Stimulated activated CD4-positive, alpha-beta T cell treated with anti-CD3 and anti-CD28 coated beads, TNF-alpha, amount 100 ng/mL, for 24 hours (primary cell): ENCODE results near the gene NCBP1.
"Not testable (repeated sequence)": the region's sequence is repeated elsewhere in the genome, so short reads cannot be mapped to it uniquely, and the experiment has no call there.

Source experiments
- DNase-seq, 3 experiments: peaks; one replicate each; pipeline ENCODE4 v3.0.0-alpha.2; 2020; ENCODE audit warnings: low read depth in 3 of 3

NCBP1 gene, protein sequence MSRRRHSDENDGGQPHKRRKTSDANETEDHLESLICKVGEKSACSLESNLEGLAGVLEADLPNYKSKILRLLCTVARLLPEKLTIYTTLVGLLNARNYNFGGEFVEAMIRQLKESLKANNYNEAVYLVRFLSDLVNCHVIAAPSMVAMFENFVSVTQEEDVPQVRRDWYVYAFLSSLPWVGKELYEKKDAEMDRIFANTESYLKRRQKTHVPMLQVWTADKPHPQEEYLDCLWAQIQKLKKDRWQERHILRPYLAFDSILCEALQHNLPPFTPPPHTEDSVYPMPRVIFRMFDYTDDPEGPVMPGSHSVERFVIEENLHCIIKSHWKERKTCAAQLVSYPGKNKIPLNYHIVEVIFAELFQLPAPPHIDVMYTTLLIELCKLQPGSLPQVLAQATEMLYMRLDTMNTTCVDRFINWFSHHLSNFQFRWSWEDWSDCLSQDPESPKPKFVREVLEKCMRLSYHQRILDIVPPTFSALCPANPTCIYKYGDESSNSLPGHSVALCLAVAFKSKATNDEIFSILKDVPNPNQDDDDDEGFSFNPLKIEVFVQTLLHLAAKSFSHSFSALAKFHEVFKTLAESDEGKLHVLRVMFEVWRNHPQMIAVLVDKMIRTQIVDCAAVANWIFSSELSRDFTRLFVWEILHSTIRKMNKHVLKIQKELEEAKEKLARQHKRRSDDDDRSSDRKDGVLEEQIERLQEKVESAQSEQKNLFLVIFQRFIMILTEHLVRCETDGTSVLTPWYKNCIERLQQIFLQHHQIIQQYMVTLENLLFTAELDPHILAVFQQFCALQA

DNA sequence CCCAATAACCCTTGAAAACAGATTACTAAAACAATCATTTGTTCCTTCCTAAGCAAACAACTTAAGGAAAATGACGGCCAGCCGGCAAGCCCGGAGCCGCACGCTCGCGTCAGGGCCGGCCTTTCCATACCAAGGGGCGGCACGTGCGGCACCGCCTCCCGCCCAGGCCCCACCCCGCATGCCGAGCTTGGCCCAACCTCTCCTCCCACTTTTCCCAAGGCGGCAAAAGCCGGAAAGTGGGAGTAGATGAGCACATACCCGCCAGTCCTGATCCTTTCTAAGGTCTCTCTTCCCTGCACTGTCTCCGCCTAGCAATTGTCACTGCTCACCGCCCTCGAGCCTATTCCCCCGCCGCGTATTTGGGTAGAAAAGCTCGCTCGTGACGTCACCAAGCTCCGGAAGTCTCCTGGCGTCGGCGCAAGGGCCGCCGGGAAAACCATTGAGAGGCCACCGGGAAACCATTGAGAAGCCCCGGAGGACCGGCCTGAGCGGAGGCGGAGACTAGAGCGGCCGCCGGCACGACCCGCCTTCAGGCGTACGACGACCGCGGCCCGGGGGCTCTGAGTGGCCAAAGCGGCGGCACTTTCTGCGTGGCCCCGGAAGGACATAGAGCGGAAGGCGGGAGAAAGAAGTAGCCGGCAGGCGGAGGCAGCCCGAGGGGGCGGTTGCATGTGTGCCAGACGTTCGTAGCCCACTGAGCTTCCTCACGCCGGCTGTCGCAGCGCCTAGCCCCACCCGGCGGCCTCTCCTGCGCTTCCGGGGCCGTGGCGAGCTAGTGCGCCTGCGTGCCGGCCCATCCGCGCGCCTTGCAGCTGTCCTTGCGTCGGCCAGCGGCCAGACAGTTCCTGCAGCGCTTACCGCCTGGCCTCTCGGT lies at the start of gene NCBP1, which contains the start of gene TSTD2:
NCBP1 (plus strand) TSS at position 837 of the 874 bp plus-strand sequence. CDS start 61 bp downstream, outside the sequence.
TSTD2 (minus strand) TSS at position 384 of the 874 bp plus-strand sequence. CDS start 5,806 bp downstream, outside the sequence.
- peak; percentile 89 to 94 (median 92) for DNase-seq

DNA sequence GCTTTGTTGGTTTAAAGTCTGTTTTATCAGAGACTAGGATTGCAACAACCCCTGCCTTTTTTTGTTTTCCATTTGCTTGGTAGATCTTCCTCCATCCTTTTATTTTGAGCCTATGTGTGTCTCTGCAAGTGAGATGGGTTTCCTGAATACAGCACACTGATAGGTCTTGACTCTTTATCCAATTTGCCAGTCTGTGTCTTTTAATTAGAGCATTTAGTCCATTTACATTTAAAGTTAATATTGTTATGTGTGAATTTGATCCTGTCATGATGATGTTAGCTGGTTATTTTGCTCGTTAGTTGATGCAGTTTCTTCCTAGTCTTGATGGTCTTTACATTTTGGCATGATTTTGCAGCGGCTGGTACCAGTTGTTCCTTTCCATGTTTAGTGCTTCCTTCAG lies 48.8 kb upstream of the NCBP1 start:
- DNase-seq: not testable (repeated sequence)

DNA sequence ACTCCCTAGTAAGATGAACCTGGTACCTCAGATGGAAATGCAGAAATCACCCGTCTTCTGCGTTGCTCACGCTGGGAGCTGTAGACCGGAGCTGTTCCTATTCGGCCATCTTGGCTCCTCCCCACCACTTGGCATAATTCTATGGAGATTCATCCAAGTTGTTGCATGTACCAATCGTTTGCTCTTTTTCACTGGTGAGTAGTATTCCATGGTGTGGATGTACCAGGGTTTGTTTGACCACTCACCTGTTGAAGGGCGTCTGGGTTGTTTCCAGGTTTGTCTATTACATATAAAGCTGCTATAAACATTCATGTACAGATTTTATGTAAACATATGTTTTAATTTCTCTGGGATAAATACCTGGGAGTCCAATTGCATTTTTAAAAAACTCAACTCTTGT lies 46.7 kb upstream of the NCBP1 start:
- DNase-seq: not testable (repeated sequence)

DNA sequence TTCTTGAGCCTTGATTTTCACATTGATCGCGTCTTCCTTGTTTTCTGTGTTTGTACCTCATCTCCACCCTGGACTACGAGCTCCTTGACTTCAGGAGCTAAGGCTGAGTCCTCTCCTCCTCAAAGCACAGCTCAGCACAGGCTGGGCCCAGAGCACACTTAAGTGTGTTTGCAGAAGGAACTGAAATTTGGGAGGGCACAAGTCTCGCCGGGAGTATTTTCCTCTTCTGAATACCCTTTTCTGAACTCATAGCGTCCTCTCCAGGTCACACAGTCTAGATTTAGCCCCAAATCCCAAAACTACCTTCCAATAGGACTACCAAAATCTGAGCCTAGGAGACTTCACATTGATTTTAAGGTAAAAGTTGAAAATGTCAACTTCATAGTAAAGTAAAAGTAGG lies 42.1 kb upstream of the NCBP1 start:
- no peak for DNase-seq

DNA sequence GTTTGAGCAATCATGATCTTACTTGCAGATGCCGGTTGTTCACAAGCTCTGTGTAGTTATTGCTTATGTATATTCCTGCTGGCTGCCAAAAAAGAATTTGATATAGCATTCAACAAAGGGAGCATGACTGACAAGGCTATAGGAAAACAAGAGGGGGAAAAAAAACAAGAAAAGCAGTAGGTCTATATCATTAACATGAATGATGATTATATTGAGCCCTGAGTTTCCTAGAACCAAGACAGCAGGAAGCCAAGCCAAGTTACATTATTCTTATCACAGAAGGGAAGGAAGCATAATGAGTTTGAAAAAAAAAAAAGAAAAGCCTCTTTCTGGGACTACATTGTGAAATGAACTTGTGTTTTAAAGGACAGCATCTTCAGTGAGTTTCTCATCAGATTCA lies 41.5 kb upstream of the NCBP1 start:
- no peak for DNase-seq

DNA sequence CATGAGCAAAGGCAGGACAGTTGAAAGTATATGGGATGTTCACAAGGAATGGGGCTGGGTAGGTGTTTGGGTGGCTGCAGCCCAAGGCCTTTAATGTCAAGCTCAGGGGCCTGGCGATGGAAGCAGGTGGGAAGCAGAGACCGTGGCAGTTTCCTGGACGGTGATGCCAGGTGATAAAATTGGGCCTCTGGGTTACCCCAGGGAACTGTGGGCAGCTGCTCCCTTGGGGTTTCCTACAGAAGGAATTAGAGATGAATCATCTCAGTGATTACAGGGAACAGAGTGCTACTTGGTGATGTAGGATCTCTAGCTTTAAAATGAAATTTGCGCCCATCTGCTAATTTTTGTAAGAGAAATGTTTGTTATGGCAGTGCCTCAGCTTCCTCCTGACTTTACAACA lies 39.7 kb upstream of the NCBP1 start:
- no peak for DNase-seq

DNA sequence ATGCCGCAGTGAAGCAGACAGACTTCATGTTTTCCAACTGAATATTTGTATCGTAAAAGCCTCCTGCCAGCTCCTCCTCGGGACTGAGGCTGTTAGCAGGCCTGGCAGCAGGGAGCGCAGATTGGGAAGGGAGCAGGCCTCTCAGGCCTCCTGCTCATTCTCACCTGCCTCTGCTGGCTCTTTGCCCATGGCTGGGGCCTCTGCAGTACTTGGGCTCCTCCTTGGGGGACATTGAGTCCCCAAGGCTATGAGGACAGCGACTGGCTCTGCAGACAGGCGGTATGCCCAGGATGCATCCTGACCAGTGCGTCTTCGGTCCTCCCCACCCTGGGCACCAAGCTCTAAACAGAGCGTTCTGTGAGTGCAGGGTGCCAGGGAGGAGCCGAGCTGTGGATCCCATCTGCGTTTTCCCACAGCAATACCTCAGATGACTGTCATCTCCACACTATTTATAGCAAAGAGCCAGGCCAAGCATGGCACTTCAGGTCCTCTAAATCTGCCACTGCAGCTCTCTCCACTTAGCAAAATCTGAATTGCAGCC lies 39.2 kb upstream of the NCBP1 start:
- DNase-seq: no peak

DNA sequence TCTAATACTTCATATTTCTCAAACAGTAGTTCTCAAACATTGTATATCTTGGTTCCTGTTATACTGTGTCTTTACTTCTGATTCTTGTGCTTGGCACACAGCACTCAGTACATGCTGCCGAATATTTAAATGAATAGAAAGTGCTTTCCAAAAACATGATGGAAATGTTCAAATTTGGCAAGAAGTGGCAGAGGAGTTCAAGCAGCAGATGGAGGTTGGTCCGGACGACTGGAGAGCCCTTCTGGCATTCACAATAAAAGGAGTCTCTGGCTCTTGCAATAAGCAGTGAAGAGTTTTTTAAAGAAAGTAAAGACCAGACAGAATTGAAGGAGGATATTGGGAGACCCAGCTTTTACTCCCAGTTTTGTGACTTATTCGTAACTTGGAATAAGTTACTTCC lies 36.7 kb upstream of the NCBP1 start:
- DNase-seq: no peak

DNA sequence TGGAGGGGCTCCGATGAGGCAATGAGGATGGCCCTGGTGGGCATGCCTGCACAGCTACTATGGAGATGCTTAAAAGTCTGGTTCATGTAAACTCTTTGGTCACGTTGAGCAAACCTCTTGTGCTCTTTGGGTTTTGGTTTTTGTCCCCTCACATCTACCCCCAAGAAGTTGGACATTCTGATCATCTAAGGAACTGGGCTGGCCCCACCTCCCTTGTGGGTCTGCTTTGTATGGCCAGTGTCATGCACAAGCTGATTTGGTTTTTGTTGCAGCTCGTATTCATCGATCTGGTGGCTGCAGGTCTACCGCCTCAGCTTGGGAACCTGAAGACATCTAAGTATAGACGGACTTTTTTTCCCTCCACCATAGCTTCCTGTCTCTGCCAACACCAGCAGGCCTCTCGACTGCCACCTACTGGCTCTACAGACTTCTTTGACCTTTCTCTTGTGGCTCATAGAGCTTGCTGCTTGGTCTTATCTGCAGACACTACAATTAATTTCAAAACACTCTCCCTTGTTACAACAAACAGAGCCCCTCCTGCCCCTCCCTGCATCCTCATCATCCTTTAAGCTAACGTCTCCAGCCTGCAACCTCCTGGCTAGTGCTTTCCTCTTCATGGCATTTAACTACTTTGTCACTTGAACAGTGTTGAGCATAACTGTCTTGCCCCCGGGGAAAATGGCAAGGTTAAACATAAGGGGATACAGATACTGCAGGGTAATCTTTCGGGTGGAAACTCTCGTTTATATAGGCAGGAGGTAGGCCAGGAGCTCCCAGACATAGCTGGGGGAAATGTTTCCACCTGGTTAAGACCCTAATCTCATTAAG lies 34.9 kb upstream of the NCBP1 start:
- peak; percentile 41 to 61 (median 59) for DNase-seq

DNA sequence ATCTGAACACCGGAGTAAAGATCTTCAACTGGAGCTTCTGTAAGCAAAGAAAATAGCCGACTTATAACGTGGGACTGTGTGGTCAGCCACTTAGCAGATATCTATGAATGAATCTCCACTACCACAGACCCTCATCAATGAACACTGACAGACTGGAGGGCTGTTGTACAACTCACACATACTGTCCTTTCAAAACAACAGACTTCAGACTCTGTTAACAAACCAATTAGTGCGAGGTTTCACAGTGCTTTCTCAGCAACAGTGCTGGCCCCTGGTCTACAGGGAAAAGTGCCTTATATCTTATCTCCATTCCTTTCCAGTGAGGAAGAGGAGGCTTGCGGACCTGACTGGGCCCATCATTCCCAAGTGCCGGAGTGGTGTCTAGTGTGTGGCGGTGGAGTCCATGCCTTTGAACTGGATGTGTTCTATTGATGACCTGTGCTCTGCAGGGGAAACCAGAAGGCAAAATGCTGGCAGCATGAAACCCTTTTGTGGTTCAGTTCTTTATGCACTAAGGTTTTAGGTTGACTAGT lies 34.2 kb upstream of the NCBP1 start:
- no peak for DNase-seq

DNA sequence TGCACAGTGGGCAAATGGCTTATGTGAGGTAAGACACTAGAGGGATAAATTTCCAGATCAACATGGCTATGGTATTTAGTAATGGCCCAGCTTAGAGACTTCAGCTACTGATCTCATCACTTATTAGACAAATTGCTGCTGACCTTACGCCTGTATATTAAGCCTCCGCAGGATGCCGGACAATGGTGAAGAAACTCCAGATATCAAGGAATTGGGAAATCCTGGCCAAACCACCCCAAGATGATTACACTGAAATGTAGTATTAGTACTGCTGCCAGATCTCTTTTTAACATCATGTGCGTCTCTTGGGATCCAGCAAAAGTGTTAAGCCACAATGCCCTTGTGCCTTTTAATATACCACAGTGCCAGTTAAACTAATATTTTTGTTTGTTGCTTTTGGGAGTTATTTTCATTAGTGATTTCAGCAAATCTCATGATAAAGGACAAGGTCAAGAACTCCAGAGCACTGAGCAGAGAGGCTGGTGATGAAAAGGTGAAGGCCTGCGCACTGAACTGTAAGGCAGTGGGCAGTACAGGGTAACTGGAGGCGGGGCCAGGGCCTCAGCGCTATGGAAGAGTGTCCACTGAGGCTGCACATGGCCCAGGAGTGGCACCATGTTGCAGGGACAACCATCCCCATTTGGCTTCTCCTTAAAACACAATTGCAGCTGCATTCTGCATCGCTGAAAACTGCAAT lies 32.9 kb upstream of the NCBP1 start:
- DNase-seq: no peak

DNA sequence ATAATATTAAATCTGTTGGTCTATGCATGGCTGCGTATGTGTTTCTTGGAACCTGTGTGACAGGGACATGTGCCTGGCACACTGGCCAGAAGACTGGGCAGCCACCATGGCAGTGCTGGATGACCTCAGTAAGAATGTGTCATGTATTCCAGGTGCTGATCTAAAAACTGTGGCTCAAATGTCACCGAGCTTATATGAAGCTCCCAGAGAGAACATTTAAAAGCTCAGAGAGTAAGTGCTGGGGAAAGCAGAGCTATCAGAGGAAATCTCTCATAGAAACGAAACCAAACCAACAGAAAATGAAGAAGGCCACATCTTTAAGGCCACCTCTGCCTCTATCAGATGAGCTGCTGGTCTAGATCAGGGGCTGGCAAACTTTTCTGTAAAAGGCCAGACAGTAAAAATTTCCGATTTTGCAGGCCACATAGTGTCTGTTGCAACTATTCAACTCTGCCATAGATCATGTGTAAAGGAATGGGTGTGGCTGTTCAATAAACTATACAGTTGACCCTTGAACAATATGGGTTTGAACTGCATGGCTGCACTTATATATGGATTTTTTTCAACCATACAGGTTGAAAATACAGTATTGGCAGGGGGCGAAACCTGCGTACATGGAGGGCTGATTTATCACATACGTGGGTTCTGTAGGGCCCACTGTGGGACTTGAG lies 32.3 kb upstream of the NCBP1 start:
- no peak for DNase-seq

DNA sequence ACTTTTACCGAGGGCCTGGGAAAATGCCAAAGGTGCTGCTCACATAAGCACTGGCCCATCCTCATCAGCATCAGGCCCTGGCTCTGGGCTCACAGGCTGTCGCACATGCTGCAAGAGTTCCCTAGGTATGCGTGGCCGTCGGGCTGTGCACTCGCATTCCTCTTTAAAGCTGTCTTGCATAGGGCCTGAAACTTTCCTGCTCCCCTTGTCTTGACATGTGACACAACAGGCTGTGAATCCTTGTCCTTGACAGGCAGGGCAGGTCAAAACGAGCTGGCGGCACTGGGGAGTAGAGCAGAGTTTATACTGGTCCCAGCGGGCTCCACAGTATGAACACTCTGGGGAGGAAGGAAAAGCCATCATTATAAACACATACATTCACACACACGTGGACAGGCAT lies 31.2 kb upstream of the NCBP1 start:
- no peak for DNase-seq

DNA sequence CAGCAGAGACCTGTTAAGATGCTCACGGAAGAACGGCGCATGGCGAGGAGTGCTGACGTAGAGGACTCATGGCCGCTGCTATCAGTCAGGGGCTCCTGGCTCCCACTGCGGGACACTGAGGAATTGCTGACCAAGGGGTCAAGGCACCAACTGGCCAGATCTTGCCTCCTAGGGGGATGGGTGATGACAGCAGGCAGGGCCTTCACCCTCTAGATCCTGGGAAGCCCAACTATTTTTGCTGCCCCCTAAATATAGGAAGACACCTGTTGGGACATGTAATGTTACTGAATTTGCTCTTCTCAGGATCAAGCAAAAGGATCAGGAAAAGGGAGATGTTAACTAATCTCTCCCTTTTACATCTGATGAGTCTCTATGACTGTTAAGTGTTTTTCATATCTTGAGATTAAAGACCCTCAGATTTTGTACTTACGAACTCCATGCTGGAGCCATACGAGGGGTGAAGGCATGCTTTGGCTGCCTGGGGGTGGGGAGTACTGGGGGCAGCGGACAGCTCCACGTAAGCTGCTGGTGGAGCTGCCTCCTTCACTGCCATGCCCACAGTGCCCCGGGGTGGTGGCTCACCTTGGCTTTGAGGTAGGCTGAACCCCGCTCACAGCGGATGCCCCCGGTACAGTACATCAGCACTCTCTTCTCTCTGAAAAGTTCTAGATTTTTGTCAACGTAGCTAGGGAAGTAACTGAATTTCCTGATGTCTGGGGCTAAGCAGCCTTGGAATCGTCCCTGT lies 28.5 kb upstream of the NCBP1 start:
- DNase-seq: no peak

DNA sequence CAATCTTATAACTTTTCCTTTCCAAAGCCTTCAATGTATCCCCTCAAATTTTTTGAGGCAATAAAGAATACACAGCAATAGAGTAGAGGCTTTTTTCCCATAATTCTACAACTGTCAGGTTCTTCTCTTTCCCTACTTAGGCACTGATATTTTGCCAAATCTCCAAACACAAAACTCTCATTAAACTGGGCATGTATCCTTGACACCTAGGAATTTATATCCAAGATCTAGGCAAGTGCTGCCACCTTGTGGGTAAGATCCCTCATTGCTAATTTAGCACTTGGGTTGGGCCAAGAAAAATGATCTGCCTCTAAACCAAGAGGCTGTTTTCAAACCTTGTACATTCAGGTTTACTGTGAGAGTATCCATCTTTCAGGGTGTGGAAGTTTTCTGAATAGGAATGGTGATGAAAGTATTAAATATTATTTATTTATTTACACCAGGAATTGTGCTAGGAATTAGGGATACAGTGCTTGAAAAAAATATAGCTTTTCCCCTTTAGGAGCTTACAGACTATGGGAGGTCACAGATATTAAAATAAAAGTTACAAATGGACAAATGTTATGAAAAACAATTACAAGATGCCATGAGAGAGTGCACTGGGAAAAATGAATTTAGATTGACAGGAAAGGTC lies 18.1 kb upstream of the NCBP1 start:
- peak in 2 of 3 experiments; percentile 34 to 36 for DNase-seq

DNA sequence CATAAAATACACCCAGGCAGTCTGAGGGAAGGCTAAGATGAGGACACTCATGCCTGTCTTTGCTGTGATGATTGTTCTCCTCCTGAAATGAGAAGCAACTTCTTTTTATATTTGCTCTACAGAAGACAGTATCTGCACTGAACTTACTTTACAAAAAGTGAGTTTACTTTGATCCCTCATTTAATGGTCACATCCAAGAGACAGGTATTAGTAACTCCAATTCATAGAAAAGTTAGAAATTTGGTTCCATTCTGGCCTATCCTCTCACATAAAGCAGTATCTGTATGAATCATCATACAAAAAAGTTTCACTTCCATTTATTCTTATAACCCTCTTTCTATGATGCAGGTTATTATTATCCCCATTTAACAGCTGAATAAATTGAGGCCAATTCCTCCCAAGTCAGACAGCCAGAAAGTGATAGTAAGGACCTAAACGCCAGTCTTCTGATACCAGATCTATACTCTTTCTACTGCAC lies 15.6 kb upstream of the NCBP1 start:
- DNase-seq: no peak

DNA sequence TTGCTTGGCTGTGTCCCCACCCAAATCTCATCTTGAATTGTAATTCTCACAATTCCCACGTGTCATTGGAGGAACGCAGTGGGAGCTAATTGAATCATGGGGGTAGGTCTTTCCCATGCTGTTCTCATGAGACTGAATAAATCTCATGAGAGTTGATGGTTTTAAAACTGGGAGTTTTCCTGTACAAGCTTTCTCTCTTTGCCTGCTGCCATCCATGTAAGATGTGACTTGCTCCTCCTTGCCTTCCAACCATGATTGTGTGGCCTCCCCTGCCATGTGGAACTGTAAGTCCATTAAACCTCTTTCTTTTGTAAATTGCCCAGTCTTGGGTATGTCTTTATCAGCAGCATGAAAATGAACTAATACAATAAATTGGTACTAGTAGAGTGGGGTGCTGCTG lies 13.6 kb upstream of the NCBP1 start:
- not testable (repeated sequence) for DNase-seq

DNA sequence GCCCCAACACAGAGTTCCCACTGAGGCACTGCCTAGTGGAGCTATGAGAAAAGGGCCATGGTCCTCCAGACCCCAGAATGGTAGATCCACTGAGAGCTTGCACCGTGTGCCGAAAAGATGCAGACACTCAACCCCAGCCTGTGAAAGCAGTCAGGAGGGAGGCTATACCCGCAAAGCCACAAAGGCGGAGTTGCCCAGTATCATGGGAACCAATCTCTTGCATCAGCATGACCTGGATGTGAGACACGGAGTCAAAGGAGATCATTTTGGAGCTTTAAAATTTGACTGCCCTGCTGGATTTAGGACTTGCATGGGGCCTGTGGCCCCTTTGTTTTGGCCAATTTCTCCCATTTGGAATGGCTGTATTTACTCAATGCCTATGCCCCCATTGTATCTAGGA lies 11.1 kb upstream of the NCBP1 start:
- not testable (repeated sequence) for DNase-seq
